Activated naive CD4-positive, alpha-beta T cell treated with Interleukin-2 at 50 U/mL for 16 hours (primary cell): ENCODE data around the gene TYMP.
"Not testable (repeated sequence)": the region's sequence is repeated elsewhere in the genome, so short reads cannot be mapped to it uniquely, and the experiment has no call there.

ENCODE experiments used
- DNase-seq: peaks from one replicate; pipeline ENCODE4 v3.0.0-alpha.2; 2020

TYMP gene

DNA sequence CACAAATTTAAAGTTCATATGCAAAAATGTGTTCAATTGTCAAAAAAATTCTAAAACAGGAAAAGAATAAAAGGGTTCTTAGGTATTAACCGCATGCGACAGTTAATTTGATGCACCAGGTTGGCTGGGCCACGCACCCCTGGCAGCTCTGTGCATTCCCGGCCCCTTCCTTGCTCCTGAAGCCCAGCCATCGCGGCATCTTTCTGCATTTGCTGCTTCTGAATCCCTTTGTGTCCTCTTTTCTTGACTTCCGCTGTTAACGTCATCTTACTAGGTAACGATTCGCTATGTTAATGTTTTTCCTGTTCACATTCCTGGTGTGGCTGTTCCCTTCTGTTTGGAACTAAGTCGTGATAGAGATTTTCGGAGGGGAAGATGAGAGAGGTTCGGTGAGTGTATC, 8.0 kb upstream of the TYMP start:
- no peak for DNase-seq

DNA sequence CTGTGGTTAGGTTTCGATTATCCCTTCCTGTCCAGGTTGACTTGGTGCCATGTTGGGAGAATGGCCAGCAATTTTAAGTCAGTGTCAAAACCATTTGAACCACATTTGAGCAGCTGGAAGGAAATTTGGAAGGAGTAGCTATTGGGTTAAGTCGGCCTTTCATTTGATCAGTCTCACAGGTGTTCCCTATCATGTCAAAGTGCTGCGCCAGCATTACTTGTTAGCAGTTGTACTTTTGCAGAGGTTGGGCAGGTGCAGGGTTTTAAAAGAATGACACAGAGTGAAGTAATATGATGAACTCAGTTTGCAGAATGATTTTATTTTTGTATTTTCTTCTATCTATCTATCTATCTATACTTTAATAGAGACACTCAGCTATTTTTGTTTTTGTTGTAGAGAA, 6.4 kb upstream of the TYMP start:
- DNase-seq = no peak

DNA sequence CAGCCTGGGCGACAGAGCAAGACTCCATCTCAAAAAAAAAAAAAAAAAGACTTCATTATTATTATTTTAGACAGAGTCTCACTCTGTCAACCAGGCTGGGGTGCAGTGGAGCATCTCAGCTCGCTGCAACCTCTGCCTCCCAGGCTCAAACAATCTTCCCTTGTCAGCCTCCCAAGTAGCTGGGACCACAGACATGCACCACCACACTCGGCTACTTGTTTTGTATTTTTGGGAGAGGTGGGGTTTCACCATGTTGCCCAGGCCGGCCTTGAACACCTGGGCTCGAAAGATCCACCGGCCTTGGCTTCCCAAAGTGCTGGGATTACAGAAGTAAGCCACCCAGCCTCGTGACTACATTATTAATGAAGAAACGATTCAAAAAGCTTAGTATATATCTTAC, 5.3 kb upstream of the TYMP start:
- no peak for DNase-seq

DNA sequence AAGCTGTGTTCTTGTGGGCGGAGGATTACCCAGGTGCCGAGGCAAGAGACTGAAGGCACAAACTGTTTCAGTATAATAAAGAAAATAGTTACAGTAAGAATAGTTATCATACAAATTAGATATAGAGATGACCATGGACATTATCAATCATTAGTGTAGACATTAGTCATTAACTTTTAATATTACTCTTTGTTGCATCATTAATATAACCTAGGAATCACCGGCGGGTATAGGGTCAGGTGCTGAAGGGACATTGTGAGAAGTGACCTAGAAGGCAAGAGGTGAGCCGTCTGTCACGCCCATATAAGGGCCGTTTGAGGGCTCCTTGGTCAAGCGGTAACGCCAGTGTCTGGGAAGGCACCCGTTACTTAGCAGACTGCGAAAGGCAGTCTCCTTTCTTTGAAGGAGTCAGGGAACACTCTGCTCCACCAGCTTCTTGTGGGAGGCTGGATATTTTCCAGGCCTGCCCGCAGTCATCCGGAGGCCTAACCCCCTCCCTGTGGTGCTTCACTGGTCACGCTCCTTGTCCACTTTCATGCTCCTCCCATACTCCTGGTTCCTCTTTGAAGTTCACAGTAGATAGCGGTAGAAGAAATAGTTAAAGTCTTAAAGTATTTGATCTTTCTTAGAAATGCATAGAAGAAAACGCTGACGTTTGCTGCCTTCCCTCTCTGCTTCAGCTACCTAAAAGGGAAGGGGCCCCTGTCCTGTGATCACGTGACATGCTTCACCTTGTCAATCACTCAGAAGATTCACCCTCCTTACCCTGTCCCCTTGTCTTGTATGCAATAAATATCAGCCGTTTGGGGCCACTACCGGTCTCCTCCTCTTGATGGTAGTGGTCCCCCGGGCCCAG, 4.3 kb upstream of the TYMP start:
- DNase-seq = not testable (repeated sequence)

DNA sequence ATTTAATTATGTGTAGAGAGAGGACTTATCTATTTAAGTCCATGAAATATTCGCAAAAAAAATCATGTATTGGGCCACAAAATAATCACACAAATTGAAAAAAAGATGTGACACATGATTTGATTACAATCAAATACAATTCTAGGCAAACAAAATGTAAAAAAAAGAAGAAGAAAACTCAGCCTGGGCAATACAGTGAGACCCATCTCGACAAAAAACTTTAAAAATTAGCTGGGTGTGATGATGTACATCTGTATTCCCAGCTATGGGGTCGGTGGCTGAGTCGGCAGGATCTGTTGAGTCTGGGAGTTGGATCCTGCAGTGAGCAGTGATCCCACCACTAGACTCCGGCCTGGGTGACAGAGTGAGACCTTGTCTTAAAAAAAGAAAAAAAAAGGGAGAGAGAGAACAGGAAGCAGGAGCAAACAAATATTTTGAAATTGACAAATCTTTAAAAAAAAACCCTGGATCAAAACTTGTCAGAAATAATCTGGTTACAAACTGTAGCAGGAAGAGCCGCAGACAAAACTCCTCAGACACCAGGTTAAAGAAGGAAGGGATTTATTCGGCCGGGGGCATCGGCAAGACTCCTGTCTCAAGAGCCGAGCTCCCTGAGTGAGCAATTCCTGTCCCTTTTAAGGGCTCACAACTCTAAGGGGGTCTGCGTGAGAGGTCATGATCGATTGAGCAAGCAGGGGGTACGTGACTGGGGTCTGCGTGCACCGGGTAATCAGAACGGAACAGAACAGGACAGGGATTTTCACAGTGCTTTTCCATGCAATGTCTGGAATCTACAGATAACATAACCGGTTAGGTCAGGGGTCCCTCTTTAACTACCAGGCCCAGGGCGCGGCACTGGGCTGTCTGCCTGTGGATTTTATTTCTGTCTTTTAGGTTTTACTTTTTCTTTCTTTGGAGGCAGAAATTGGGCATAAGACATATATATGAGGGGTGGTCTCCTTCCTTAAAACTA, 3.3 kb upstream of the TYMP start:
- no peak for DNase-seq

DNA sequence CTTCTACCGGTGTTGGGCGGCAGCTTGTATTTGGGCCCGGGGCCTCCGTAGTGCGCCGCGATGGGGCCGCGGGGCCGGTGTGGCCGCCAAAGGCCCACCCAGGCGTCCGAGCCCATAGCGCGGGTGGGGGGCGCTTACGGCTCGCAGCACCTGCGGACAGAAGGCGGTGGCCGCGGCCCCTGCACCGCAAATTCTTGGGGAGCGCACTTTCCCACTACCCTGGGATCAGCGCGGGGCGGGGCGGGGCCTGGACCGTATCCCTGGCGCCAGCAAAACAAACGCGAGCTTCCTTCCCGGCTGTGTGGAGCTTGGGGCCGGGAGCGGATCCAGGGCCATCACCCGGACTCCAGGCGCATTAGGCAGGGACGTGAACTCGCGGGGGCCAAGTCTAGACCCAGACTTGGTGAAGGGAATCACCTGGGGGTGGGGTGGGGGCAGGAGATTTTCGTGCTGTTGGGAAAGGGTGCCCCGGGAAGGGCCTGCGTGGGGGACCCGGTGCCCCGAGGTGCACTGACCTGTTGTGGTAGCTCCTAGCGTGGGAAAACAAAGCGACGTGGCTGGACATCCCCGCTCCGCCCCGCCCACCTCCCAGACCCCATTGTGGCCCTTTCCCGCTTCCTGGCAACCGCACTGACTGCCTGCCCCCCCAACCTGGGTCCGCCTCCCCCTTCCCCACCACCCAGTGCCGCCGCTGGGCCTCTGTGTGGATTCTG, 2.3 kb upstream of the TYMP start:
- no peak for DNase-seq

DNA sequence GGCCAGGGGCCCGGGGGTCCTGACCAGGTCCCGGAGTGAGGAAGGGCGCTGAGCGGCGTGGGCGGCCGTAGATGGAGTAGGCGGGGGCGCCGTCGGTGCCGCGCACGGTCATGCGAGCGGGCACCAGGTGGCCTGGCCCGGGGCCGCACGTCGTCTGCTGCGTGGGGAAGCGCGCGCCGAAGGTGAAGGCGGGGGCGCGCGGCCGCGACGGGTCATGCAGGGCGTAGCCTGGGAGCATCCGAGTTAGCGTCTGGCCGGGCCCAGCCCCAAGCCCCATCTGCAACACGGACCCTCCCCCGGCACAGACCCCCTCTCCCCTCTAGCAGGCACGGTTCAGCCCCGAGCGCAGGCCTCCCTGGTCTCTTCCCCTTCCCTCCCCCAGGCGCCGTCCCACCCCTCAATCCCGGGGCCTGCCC, 1.7 kb upstream of the TYMP start:
- peak; percentile 80 for DNase-seq

DNA sequence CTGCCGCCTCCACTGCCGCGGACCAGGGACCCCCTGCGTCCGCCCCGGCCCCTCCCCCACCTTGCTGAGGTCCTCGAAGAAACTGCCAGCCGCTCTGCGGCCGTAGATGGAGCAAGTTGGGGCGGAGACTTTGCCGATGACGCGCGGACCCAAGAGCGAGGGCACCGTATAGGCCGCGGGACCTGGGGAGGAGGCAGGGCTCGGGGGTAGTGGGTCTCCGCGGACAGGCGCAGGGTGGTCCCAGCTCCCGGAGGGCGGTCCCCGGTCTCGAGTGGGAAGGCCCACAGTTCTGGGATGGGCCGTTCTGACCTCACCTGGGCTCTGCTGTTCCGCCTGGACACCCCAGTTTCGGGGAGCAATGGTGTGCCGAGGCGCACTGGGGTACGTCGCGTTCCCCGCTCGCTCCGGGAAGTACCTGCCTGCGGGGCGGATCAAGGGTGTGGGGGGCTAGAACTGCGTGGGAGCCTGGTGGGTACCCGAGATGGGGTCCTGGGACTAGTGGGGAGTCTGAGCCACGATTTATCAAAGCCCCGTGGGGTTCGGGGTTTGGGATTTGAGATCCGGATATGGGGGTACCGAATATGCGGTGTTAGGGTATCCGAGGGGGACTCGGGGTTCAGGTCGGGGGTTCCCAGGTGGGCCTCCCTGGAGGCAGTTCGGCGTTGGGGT, 1.2 kb upstream of the TYMP start:
- DNase-seq = peak; percentile 87

DNA sequence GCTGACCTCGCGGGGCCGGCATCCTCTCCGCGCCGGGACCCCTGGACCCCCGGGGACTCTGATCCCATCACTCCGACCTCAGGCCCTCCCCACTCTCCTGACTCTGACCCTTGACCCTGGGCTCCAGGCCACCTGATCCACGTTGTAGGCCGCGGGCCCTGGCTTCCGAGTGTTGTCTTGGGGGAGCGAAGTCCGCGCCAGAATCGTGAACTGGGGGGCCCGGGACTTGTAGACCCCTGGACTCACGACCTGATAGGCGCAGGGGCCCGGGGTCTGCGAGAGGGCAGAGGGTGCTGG, 716 bp upstream of the TYMP start:
- DNase-seq = no peak

DNA sequence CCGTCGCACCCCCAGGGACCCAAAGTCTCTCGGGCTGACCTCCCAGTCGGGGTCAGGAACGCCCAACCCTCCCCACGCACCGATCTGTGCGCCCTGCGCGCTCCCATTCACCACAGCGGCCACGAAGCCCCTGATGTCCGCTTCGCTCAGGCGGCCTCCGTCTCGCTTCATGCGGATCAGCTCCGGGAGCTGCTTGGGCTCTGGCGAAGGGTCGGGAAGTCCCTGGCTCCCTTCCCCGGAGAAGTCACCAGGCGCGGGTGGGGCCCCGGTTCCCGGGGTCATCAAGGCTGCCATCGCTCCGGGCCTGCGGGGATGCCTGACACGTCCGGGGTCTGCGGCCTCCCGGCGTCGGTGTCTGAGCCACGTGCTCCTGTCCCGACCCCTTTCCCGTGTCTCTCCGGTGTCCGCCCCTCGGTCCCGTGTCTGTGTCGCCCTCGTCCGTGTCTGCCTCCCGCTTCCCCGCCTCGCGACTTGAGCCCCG, 356 bp downstream of the TYMP start:
- no peak for DNase-seq

DNA sequence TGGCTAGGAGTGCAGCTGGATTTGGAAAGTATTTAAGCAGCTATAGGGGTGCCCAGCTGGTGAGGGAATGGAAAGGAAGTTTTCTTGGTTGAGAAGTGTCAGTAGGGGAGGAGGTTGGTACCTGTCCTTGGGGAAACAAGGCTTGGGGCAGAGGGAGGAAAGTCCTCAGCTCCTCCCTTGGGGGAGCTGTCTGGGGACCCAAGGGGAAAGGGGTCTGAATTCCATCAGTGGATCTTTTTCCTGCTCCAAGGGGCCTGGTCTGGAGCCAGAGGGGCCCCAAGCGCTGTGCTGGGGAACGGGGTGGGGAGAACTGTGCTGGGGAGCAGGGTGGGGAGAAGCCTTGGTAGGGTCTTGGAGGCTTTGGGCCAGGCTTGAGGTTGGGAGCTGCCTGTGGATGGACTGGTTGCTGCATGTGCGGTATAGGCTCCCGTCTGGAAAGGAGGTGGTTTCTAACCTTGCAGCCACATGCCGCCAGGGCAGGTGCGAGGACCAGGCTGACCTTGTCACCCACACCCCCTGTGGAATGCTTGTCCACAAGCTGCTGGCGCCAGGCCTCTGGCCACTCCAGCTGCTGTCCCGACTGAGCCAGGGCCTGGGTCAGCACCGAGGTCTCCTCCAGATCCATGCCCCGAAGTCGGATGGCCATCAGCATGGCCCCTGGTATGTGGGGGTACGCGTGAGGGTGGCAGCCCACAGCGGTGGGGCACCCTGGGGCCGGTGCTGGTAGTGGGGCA, 963 bp downstream of the TYMP start:
- DNase-seq = no peak

DNA sequence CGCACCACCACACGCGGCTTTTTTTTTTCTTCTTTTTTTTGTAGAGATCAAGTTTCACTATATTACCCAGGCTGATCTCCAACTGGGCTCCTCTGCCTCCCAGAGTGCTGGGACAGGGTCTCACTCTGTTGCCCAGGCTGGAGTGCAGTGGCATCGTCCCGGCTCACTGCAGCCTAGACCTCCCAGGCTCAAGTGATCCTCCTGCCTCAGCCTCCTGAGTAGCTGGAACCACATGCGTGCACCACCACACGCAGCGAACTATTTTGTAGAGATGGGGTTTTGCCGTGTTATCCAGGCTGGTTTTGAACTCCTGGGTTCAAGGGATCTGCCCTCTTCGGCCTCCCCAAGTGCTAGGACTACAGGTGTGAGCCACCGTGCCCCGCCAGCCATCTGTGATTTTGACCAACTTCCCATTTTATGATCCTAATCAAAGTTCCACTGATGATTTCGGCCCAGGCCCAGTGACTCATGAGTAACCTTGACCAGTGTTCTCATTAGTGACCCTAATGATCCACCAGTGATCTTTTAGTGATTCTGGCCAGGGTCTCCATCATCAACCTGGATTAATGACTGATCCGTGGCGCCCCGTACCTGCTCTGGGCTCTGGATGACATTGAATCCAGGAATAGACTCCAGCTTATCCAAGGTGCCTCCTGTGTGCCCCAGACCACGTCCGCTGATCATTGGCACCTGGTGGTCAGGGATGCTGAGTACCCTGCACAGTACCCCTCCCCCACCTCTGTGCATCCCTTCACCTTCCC, 1.7 kb downstream of the TYMP start:
- DNase-seq = no peak

DNA sequence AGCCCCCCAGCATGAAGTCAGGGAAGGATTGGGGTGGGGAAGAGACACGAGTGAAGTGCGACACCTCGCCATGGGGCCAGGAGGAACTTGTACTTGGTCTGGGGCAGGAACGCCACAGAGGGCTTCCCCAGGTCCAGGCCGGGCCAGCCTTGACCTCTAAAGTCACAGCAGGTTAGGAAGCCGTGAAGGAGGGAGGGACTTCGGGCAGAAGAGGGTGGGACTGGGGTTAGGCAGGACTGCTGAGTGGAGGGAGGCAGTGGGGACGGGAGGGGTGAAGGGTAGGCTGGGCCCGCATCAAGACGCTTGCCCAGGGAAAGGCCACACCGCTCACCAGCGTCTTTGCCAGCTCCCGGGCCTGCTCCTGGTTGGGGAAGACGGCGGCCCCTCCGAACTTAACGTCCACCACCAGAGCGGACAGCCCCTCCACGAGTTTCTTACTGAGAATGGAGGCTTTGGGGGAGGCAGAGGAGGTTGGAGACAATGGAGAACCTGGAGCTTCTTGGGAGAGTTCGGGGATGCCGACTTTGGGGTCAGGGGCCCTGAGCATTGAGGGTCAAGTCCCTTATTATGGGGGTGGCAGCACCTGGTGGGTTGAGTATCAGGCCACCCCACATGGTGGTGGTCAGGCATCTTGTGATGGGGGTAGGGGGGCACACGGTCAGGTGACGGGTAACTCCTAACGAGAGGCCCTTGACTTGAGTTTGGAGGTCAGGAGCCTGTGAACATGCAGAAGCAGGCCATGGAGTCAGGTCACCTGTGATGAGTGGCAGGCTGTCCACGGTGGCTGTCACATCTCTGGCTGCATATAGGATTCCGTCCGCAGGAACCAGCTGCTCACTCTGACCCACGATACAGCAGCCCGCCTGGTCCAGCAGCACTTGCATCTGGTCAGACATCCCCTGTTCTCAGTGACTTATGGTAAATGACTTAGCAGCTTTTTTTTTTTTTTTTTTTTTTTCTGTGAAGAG, 2.7 kb downstream of the TYMP start:
- DNase-seq = peak; percentile 47

DNA sequence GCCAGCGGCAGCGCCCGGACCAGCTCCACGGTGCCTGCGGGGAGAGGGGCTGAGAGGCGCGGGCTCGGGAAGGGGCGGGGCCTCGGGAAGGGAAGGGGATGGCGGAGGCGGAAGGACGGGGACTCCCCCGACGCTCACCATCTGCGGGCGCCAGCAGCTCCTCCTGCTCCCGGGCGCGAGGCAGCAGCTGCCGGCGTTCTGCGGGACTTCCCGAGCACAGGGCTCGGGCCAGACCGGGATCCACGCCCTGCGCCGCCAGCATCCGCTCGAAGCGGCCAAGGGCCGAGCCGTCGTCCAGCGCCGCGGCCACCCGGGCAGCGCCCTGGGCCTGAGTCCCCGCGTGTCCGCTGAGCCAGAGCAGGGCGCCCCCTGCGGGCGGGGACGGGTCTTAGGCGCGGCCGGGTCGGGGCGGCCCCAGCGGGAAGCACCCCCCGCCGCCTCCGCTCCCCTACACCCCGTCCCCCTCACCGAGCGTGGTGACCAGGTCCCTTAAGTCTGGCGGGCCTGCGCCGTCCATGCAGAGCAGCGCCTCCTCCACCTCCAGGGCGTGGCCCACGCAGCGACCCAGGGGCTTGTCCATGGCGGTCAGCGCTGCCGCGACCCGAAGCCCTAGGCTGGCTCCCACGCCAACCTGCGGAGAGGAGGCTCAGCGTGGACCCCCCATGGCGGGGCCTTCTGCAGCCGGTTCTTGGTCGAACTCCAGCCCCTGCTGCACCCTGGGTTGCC, 3.5 kb downstream of the TYMP start:
- DNase-seq = peak; percentile 83

DNA sequence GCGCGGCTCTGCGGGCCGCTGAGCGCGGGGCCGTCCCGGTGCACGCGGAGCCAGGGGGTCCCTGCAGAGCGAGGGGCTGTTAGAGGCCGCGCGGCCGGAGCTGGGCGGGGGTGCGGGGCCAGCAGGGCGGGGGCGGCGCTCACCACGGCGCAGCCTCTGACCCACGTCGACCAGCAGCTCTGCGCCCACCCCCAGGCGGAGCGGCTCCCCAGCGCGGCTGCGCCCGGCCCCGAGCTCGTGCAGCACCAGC, 4.0 kb downstream of the TYMP start:
- no peak for DNase-seq

DNA sequence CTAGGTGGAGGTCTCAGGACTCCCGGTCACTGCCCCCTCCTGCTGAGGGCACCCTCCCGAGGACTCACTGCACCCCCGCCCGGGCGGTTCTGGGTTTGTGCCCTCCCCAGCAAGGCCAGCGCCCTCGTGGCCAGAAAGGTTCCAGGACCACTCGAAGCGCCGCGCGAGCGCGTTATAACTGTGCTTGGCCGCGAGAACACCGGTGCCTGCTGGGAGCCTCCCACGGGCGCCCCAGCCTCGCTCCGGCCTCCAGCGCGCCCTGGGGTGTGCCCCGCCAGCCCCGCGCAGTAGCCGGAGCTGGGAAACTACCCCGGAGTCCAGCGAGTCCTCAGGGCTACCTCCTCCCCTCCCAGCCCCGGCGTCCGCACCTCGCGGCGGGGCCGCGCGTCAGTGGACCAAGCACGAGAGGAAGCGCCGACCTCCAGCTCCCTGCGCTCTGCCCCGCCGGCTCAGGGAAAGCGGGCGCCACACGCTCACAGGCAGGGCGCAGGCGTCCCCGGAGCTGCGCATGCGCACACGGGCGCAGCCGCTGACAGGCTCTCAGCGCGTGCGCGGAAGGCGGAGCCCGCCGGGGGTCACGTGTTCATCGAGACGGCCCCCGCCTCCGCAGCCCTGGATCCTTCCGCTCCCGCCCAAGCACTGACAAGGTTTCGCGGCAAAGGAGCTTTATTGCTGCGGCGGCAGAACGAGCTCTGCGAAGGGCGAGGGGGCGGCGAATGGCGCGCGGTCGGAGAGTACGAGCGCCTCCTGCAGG, 4.5 kb downstream of the TYMP start, which contains the start of gene SCO2:
SCO2 (minus strand) TSS at position 495 of the 754 bp plus-strand sequence. CDS start 1,187 bp downstream, outside the sequence.
- peak; percentile 98 for DNase-seq

DNA sequence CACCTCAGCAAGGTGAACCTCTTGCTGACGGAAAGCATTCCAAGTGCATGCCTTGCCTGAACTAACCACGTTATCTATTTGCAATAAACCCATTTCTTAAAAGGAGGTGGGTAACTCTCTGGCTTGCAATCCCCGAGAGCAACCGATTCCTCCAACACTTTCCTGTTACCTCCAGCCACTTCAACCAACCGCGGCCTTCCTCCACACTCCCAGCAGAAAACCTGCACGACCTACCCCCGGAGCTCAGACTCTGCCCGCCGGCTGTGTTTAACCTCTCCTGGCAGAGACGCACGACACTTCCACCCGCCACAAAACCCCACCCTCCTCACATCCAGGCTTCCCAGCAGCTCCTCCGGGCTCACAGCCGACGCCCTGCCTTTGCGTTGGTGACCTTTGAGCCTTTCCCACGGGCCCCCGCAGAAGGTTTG, 5.1 kb downstream of the TYMP start:
- no peak for DNase-seq
